ENCODE results near the gene UBAP2L. TPM values are rescaled to one million over a fixed set of nuclear protein-coding genes. Genes with fewer than 3 reads are reported as not detected.

UBAP2L gene
- total and polyA plus RNA-seq, 4 donors = 67.3 to 147 (median 105) TPM

- ATAC-seq (ENCODE audit: insufficient read depth, low FRiP score) = peak; percentile 63
- 0% methylated on average over 35 of the region's 35 CpGs for WGBS, 2 donors
These were observed 38.3 kb upstream of the UBAP2L start for GRCh38 chr1:154182344-154183045.

GRCh38 chr1:154183046-154183915 lies 37.5 kb upstream of the UBAP2L start:
- TF ChIP-seq, protein P1, sequence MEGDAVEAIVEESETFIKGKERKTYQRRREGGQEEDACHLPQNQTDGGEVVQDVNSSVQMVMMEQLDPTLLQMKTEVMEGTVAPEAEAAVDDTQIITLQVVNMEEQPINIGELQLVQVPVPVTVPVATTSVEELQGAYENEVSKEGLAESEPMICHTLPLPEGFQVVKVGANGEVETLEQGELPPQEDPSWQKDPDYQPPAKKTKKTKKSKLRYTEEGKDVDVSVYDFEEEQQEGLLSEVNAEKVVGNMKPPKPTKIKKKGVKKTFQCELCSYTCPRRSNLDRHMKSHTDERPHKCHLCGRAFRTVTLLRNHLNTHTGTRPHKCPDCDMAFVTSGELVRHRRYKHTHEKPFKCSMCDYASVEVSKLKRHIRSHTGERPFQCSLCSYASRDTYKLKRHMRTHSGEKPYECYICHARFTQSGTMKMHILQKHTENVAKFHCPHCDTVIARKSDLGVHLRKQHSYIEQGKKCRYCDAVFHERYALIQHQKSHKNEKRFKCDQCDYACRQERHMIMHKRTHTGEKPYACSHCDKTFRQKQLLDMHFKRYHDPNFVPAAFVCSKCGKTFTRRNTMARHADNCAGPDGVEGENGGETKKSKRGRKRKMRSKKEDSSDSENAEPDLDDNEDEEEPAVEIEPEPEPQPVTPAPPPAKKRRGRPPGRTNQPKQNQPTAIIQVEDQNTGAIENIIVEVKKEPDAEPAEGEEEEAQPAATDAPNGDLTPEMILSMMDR (IDR thresholded peaks at IDR 0.05; ENCODE audit: control extremely low read depth, extremely low read depth) = no peak
- Histone ChIP-seq H3K27me3 (ENCODE audit: control insufficient read depth in 3 of 3, insufficient read depth in 3 of 3, low read length in 2 of 3) (no peaks in the 10 kb centered on the region), H3K4me3 (peak overlapping the region; percentile 81), H3K27ac (ENCODE audit: low read depth in 1 of 2, low read length in 1 of 2) (peak overlapping the region; percentile 91 to 95), H3K36me3 (ENCODE audit: control insufficient read depth in 4 of 4, insufficient read depth in 4 of 4, low read length in 4 of 4) (peaks cover 0 to 10% (median 3%) of the 10 kb centered on the region in 4 donors), H3K4me1 (ENCODE audit: control insufficient read depth in 5 of 5, insufficient read depth in 5 of 5, low read length in 5 of 5) (peaks cover 3 to 24% (median 8%) of the 10 kb centered on the region in 5 donors), H3K9me3 (ENCODE audit: control insufficient read depth in 4 of 4, insufficient read depth in 3 of 4, low read length in 3 of 4) (no peaks in the 10 kb centered on the region), H3K9ac (ENCODE audit: insufficient read depth in 1 of 2, low read length in 2 of 2) (peak overlapping the region; percentile 70 to 72)
- DNase-seq (peak; percentile 96 to 97 (median 97)), ATAC-seq (ENCODE audit: insufficient read depth, low FRiP score) (peak; percentile 90)
- 5 to 7% methylated on average over 37 to 41 of the region's 41 CpGs for WGBS, 2 donors

More at GRCh38 chr1:154182344-154183045, 38.3 kb upstream of the UBAP2L start:
- H3K27me3 ChIP-seq (ENCODE audit: control insufficient read depth in 3 of 3, insufficient read depth in 3 of 3, low read length in 2 of 3) = no peaks in the 10 kb centered on the region
- H3K4me3 ChIP-seq = peak overlapping the region; percentile 81
- H3K4me1 ChIP-seq (ENCODE audit: control insufficient read depth in 5 of 5, insufficient read depth in 5 of 5, low read length in 5 of 5) = peaks cover 3 to 32% (median 8%) of the 10 kb centered on the region in 5 donors
- peaks cover 0 to 10% (median 4%) of the 10 kb centered on the region in 4 donors for H3K36me3 ChIP-seq (ENCODE audit: control insufficient read depth in 4 of 4, insufficient read depth in 4 of 4, low read length in 4 of 4)
- H3K27ac ChIP-seq (ENCODE audit: low read depth in 1 of 2, low read length in 1 of 2) = peak overlapping the region; percentile 91 to 95
- H3K9me3 ChIP-seq (ENCODE audit: control insufficient read depth in 4 of 4, insufficient read depth in 3 of 4, low read length in 3 of 4) = no peaks in the 10 kb centered on the region
- TF ChIP-seq, protein P1 (IDR thresholded peaks at IDR 0.05; ENCODE audit: control extremely low read depth, extremely low read depth) = no peak
- peak; percentile 73 to 80 (median 75) for DNase-seq
- H3K9ac ChIP-seq (ENCODE audit: insufficient read depth in 1 of 2, low read length in 2 of 2) = peak overlapping the region; percentile 57 to 79

- DNase-seq (peak; percentile 26 to 56 (median 49)), ATAC-seq (ENCODE audit: insufficient read depth, low FRiP score) (no peak)
- Histone ChIP-seq H3K9ac (ENCODE audit: insufficient read depth in 1 of 2, low read length in 2 of 2) (no peak overlapping the region), H3K4me1 (ENCODE audit: control insufficient read depth in 5 of 5, insufficient read depth in 5 of 5, low read length in 5 of 5) (peaks cover 0 to 13% (median 3%) of the 10 kb centered on the region in 5 donors), H3K27ac (ENCODE audit: low read depth in 1 of 2, low read length in 1 of 2) (no peak overlapping the region), H3K27me3 (ENCODE audit: control insufficient read depth in 3 of 3, insufficient read depth in 3 of 3, low read length in 2 of 3) (no peaks in the 10 kb centered on the region), H3K36me3 (ENCODE audit: control insufficient read depth in 4 of 4, insufficient read depth in 4 of 4, low read length in 4 of 4) (no peaks in the 10 kb centered on the region), H3K4me3 (no peak overlapping the region), H3K9me3 (ENCODE audit: control insufficient read depth in 4 of 4, insufficient read depth in 3 of 4, low read length in 3 of 4) (no peaks in the 10 kb centered on the region)
- WGBS, 2 donors = 62 to 96% methylated on average over 1 of the region's 1 CpG
- TF ChIP-seq, protein P1 (IDR thresholded peaks at IDR 0.05; ENCODE audit: control extremely low read depth, extremely low read depth) = no peak
These were observed 34.6 kb upstream of the UBAP2L start for GRCh38 chr1:154186177-154186576.

Measured in lung (tissue), 12 donors.